ENCODE measurements around the gene HDAC2.
"Not testable (repeated sequence)": the region's sequence is repeated elsewhere in the genome, so short reads cannot be mapped to it uniquely, and the experiment has no call there.

HDAC2 gene

DNA sequence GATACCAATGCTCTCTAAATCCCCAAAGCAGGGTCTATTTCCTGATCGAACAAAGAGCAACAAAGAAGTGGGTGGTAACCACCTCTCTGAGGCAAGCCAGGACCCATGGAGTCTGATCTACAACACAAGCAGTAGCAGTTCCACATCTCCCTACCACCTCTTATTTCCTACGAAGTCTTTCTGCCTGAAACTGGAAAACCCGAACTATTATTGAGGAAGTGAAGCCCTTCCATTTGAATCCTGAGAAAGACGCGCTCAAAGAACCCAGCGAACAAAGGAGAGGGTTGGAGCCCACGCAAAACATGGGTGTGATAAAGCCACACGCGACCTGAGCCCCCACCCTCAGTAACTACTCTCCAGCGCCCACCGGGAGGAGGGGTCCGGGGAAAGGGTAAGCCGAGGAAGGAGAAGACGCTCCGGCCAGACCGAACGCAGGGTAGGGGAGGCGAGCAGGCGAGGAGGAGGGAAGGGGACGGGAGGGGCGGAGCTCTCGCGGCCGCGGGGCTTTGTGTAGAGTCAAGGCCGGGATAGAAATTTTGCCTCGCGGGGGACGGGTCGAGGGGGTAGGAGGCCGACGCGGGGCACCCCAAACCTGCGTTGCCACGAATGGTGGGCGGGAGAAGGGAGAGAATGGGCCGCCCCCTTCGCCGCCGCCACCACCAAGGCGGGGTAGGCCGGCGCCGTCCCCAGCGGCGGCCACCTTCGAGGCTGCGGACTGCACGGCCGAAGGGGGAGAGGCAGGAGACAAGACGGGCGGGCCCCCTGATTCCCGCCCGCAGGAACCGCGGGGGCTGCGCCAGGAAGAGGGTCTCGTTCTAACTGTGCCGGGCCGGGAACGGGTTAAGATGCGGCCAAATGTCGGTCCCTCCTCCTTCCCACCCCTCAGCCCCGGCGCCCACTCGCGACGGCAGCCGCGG, 802 bp downstream of the HDAC2 start:
- DNase-seq: peak; percentile 55 to 64

GRCh38 chr6:113968472-113968871, 2.5 kb downstream of the HDAC2 start:
- no peak for DNase-seq

DNA sequence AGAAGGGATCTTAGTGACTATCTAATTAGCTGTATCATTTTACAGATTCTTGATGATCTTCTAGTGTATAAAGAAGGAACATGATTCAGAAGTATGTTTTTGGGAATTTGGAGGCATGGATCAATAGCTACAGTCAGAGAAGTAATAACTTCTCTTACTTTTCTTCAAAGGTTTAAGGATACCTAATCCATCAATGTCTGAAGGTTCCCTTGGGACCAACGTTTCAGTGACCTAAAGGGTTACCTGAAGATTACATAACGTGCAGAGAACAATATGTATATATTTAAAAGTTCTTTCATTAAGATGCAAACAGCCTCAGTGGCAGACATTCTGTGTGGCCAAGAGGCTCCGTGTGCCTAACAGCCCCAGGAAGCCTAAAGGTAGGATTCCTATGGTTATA, 3.2 kb downstream of the HDAC2 start:
- no peak for DNase-seq

- DNase-seq: no peak
Measured at GRCh38 chr6:113960795-113961194, 10.2 kb downstream of the HDAC2 start.

DNA sequence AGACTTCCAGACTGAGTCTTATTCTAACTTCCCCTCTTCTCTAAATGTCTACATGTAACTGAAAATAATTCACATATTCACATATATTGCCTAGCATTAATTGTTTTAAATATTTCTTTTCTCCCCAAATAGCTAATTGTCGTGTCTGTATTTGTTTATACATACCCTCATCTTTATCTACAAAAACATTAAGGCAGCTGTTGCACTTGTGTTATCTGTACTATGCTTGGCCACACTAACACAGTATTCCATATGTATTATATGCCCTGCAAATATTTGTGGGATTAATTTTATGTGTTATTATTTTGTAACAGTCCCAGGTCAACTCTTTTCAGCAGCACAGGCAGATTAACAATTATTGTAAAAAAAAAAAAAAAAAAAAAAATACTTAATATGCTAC, 11.7 kb downstream of the HDAC2 start:
- DNase-seq: no peak

GRCh38 chr6:113954653-113955052, 16.3 kb downstream of the HDAC2 start:
- no peak for DNase-seq

DNA sequence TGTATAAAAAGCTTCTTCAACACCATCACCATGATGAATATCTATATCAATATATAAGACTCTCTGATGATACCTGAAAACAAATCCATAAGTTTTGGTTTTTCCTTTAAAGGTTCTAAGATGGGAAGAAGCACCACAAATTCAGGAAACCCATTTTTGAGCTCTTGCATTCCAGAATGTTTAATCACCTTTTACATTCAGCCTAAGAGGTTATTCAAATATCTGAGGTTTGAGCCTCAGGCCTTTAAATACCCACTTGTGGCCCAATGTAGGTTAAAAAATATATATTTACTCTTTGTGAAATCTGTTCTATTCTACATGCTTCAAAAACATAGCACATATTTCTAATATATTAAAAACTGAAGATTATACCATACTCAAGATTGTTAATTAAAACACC, 17.6 kb downstream of the HDAC2 start:
- no peak for DNase-seq

- no peak for DNase-seq
Measured at GRCh38 chr6:113949499-113949898, 21.4 kb downstream of the HDAC2 start.

GRCh38 chr6:113944701-113945100, 26.2 kb downstream of the HDAC2 start:
- no peak for DNase-seq

- DNase-seq: no peak
Measured at GRCh38 chr6:113939825-113940224, 31.1 kb downstream of the HDAC2 start.

- no peak for DNase-seq
Measured at GRCh38 chr6:113936093-113936934, 34.6 kb downstream of the HDAC2 start.

GRCh38 chr6:113934101-113934500, 36.8 kb downstream of the HDAC2 start:
- DNase-seq: no peak

GRCh38 chr6:113931907-113932306, 39.0 kb downstream of the HDAC2 start:
- DNase-seq: not testable (repeated sequence)

DNA sequence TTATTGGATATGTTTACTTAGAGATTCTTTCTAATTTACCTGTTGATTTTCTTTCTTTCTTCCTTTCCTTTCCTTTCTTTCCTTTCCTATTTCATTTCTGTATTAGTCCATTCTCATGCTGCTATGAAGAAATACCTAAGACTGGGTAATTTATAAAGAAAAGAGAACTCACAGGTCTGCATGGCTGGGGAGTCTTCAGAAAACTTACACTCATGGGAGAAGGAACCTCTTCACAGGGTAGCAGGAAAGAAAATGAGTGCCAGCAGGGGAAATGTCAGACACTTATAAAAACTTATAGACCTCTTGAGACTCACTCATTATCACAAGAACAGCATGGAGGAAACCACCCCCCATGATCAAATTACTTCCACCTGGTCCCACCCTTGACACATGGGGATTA, 40.8 kb downstream of the HDAC2 start:
- DNase-seq: no peak

DNA sequence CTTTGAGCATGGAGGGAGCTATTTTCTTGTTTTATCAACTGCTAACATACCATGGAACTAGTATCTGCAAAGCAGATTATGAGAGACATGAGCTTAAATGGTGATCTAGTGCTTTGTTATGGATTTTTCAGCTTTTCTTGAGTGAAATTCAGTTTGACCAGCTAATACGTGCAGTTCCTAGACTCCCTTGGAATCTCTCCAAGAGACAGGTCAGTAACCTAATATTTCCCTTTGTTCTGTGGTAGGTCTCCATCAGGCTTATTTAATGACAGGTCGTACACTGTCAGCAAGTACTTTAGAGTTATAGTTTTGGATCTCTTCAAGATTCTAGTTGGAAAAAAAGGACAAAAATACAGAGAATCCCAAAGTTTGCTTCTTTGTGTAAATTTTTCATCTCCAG, 43.9 kb downstream of the HDAC2 start:
- DNase-seq: no peak

- no peak for DNase-seq
Measured at GRCh38 chr6:113925378-113925777, 45.6 kb downstream of the HDAC2 start.

DNA sequence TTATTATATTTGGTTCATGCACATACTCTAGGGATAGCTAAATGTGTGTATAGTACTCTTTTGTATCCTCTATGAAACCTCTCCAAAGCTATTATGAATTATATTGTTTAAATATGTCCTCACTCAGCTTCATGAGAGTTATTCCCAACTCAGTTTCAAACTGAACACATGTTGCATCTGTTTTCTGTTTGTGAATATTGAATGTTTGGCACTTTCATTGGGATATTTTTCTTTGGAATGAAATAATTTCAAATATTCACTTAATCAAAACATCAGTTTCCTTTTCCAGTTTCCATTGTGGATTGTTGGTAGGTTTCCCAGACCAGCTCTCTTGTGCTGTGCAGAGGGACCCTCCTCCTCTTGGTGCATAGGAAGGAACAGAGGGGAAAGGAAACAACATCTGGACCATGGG, 46.6 kb downstream of the HDAC2 start:
- no peak for DNase-seq

GRCh38 chr6:113923526-113923925, 47.4 kb downstream of the HDAC2 start:
- DNase-seq: no peak

DNA sequence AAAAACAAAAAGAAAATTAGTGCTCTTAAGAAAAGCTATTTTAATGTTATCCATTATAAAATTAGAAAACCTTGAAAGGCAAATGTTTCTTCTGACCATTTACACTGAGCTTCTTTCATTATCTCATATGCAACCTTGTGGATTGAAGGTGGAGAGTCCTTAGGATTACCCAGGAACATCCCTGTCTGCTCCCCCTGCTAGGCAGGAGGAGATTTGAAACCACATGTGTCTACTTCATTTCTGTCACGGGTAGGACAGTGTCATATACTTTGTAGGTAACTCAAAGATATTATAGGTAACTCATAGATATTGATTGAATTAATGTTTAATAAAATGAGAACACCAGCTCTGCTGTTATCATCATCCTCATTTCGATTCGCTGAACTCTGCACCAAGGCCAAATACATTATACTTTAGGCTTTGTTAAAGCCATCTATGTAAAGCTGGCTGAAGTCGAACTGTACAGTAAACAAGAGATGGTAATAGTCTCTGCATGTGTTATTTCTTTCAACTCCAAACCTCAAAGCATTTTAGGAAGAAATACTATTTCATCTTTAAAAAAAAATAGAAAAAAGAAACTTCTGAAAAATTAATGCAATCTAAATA, 49.5 kb downstream of the HDAC2 start:
- DNase-seq: no peak

- no peak for DNase-seq
Measured at GRCh38 chr6:113920663-113921267, 50.2 kb downstream of the HDAC2 start.

DNA sequence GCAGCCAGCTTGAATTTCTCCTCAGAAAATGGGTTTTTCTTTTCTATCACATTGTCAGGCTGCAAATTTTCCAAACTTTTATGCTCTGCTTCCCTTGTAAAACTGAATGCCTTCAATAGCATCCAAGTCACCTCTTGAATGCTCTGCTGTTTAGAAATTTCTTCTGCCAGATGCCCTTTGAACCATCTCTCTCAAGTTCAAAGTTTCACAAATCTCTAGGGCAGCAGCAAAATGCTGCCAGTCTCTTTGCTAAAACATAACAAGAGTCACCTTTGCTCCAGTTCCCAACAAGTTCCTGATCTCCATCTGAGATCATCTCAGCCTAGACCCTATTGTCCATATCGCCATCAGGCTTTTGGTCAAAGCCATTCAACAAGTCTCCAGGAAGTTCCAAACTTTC, 60.7 kb downstream of the HDAC2 start:
- DNase-seq: not testable (repeated sequence)

- DNase-seq: no peak
Measured at GRCh38 chr6:113909224-113909856, 61.6 kb downstream of the HDAC2 start.

DNA sequence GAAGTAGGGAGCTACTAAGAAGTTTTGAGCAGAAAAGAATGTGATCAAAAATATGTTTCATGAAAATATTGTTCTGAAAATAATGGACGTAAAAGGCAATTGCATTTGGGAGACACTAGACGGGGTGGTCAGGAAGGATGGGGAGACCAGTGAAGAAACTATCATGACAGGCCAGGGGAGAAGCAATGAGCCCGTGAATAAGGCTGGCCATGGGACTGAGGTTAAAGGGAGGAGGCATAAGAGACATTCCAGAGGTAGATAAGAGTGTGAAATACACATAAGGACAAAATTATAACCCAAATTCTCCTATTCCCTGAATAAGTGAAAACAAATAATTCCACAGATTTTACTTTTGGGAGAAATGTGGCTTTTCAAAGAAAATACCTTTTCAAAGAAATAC, 62.1 kb downstream of the HDAC2 start:
- no peak for DNase-seq

Data from stimulated activated CD4-positive, alpha-beta T cell treated with anti-CD3 and anti-CD28 coated beads, Interleukin-2, amount 100 ng/mL, for 24 hours (primary cell).